ENCODE measurements around the gene CAMK2G.
"Not testable (repeated sequence)": the region's sequence is repeated elsewhere in the genome, so short reads cannot be mapped to it uniquely, and the experiment has no call there.

CAMK2G gene

GRCh38 chr10:73902351-73902750 is 28.0 kb upstream of the CAMK2G start:
- DNase-seq (ENCODE audit: low spot score), result no peak

GRCh38 chr10:73901261-73901660 is 26.9 kb upstream of the CAMK2G start:
- no peak for DNase-seq (ENCODE audit: low spot score)

DNA sequence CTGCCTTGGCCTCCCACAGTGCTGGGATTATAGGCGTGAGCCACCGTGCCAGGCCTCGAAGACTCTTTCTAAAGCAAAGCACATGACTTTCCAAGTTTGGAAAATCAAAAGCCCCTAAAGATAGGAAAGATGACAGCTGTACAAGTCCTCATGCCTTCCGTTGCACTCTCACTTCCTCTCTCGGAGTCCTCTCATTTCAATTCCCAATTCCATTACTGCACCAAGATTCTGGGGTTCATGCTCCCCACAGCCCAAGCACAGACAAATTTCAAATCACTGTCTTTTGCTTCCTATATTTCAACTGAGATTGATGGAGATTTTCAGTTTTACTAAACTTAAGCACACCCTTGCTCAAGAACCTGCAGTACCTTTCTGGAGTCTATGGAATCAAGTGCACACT is 25.7 kb upstream of the CAMK2G start:
- no peak for DNase-seq (ENCODE audit: low spot score)

DNA sequence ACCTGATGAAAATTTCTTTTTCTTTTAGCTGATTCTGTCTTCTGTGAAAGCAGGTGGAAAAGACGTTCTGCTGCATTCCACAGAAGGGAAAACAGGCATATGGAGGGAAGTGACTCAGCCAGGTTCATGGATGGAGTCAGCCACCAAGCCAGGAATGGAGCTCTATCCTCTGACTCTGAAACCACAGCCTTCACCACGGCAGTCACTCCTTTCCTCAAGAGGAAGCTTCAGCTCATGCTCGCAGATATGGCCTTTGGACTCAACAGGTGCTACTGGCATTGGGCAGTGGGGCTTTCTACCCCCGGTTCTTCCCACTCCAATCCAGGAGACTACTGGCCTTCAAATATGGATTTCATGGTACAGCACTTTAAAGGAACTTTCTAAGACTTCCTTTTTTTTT is 25.1 kb upstream of the CAMK2G start:
- no peak for DNase-seq (ENCODE audit: low spot score)

DNA sequence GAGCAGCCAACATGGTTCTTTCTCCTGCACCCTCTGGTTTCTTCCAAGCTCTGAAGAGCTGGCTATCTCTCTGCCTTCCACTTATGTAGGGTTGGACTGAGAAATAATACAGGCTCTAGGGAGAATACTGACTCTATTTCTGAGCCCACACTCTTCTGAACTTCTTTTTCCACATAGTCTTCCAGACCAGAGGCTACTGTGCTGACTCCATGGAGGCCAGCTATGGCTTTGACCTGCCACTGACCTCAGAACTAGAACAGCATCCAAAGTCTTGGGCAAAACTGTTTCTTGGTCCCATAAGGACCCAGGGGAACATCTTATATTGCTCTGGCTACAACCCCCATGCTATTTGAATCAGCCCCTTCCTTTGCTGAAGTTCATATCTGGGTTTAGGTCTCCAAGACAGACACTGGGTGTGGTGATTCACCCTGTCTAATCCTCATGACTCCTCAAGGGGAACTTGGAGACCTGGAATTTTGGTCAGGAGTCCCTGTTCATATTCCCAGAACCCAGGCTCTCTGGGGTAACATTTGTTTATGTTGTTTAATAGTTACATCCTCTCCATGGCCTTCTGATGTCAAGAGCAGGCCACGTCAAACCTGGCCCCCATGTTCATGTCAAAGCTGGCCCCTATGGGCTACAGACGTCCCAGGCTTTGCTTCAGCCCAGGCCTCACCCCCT is 24.5 kb upstream of the CAMK2G start:
- DNase-seq (ENCODE audit: low spot score), result no peak

GRCh38 chr10:73897693-73898092 is 23.3 kb upstream of the CAMK2G start:
- DNase-seq (ENCODE audit: low spot score), result no peak

GRCh38 chr10:73895381-73895780 is 21.0 kb upstream of the CAMK2G start:
- not testable (repeated sequence) for DNase-seq (ENCODE audit: low spot score)

DNA sequence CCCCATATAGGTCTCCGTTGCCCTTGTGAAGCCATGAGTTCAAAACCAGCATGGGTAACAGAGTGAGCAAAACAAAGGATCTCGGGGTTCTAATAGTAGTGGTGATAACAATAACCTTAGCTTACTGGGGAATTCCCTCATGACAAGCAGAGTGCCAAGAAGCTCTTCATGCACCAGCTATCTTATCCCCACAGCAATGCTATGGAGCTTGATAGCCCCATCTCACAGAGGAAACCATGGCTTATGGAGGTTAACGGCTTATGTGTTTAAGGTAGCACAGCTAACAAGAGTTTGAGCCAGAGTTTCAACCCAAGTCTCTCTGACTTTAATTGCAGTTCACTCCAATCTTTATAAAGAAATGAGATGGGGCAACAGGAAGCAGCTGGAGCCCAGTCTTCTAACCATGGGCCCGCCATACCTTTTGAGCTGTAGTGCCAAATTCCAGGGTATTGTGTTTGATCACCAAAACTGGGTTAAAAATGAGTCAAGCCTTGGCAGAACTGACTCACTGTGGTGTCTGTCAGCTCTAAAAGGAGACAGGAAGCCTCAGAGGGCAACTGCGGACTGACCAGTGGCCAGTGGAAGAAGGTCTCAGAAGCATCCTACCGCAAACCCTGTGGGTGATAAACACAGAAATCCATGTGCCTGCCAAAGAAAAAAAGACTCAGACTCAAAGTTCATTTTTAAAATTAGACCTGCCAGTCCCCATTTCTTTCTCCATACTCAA is 20.1 kb upstream of the CAMK2G start:
- DNase-seq (ENCODE audit: low spot score), result no peak

DNA sequence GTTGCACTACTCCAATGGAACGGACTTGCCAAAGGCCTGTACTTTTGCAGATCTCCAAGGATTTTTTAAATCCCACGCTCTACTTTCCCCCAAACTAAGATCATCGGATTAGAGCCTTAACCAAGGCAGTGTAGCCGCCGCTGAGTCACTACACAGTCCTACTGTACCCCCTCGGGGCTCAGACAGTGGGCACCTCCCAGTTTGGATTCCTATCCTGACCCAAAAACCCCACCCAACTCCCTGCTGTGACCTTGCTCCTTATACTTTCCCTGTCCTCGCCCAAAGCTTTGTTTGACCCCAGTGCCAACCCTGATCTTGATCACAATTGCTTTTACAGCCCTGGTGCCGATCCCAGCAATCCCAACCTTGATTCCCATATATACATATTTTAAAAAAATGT is 19.1 kb upstream of the CAMK2G start:
- DNase-seq (ENCODE audit: low spot score), result no peak

GRCh38 chr10:73892310-73893030 is 18.1 kb upstream of the CAMK2G start:
- DNase-seq (ENCODE audit: low spot score), result no peak

DNA sequence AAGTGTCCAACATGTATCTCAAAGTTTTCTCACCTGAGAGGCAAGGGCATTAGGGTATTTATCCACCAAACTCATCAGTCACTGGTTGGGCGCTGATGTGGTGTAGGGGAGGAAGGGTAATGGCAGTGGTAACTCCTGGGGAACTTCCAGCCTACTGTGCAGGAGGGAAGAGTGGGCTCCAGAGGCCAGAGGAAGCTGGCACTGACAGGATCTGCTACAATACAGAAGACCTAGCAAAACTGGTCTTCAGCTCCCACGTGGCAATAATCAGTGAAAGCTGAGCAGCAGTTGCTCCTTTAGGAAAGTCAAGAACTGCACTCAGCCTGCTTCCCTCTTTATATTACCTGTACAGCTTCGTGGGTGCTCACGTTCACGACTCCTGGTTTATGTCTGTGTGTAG is 17.2 kb upstream of the CAMK2G start:
- no peak for DNase-seq (ENCODE audit: low spot score)

GRCh38 chr10:73890830-73891229 is 16.5 kb upstream of the CAMK2G start:
- DNase-seq (ENCODE audit: low spot score), result not testable (repeated sequence)

DNA sequence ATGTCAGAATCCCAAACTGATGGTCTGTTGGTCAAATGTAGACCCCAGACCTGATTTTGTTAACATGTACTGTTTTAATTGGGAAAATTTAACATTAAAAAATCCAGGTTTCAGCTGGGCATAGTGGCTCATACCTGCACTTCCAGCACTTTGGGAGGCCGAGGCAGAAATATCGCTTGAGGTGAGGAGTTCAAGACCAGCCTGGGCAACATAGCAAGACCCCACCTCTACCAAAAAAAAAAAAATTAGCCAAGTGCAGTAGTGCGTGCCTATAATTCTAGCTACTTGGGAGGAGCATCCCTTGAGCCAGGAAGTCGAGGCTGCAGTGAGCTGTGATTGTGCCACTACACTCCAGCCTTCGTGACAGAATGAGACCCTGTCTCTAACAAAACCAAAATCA is 15.9 kb upstream of the CAMK2G start:
- DNase-seq (ENCODE audit: low spot score), result no peak

DNA sequence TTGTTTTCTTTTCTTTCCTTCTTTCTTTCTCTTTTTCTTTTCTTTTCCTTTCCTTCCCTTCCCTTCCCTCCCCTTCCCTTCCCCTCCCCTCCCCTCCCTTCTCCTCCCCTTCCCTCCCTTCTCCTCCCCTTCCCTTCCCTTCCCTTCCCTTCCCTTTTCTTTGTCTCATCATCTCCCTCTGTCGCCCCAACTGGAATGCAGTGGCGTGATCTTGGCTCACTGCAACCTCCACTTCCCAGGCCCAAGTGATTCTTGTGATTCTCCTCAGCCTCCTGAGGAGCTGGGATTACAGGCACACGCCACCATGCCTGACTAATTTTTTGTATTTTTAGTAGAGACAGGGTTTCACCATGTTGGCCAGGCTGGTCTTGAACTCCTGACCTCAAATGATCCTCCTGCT is 15.1 kb upstream of the CAMK2G start:
- not testable (repeated sequence) for DNase-seq (ENCODE audit: low spot score)

DNA sequence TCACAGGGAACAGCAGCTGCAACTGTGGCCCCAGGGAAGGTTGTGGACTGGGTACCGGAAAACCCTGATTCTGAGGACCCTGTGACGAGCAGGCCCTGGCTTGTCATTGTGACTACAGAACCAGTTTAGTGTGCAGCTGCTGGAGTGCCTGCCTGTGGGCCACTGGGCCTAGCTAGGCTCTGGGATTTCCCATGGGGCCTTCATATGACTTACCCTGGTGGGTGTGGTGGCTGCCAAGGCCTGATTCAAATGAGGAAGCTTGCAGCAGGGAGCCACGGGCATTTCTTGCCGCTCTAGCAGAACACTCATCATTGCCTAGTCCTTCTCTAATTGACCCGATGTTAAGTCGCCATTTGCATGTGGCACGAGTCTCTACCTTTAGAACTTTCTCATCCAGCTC is 14.7 kb upstream of the CAMK2G start:
- peak; percentile 47 for DNase-seq (ENCODE audit: low spot score)

DNA sequence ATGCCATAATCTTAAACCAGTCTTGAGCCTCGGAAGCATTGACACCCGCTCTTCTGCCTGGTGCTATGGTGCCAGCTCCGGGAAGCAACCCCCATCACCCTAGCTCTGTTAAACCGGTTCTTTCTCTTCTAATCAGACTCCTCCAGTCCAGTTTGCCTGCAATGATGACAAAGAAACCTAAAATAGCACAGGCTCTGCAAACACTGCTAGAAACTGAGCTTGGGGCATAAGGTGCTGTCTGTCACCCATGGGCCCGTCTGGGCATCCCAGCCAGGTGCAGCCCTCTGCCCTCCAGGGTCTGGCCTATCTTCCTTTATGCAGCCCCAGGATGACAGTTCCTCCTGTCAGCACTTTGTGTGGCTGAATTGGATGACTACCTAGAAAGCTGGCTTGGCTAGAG is 14.2 kb upstream of the CAMK2G start:
- no peak for DNase-seq (ENCODE audit: low spot score)

DNA sequence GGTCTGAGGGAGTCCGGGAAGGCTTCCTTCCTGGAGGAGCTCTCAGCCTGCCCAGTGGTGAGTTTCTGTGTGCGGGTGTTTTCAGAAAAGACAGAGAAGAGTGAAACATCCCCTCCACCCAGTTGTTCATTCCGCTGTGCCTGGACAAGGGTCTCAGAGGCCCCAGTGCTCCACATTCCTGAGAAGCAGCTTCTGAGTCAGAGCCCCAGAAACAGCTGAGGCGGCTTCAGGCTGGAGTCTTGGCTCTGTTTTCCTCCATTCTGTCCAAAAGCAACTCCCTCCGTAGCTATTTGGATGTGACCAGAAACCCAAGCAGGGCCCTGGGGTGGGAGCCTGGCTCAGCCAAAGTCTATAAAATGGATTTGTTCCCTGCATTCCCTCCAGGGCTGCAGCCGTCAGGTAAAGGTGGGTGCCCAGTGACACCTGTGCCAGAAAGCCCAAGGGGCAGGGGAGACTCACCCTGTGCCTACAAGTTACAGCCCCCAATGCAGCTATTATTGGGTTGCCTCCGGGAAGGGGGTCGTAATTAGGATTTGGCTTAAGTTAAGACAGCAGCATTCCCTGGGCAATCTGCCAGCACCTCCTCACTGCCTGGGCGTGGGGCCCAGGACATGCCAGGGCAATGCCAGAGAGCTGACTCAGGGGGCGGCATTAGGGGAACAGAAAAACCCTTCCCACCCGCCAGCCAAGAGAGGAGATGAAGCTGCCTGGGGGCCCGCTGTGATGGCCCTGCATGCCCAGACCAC is 13.1 kb upstream of the CAMK2G start:
- peak; percentile 57 for DNase-seq (ENCODE audit: low spot score)

DNA sequence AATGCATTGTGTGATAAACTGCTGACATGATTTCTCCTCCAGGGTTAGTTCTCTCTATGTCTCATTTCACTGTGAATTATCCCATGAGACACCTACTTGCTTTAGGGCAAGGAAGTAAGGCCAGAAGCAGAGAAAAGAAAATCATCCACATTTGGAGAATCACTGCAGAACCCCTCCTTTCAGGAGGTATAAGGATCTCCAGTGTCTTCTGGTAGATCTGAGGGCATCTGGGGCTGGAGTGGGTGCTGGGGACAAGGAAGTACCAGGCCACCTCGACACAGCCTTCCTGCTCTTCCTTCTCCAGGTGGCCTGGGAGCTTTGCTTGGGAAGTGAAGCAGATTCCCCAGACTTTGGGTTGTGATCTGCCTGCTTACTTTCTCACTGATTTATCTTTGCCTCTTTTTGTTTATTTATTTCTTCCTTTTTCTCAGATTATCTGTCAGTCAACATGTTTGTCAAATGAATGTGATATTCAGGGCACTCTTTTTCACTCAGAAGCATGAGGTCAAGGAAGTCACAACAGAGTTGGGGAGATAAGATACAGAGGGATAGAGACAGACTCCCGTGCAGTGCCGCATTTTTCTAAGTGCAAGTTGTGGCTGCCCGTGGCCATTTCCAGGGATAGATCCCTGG is 12.4 kb upstream of the CAMK2G start:
- DNase-seq (ENCODE audit: low spot score), result no peak

DNA sequence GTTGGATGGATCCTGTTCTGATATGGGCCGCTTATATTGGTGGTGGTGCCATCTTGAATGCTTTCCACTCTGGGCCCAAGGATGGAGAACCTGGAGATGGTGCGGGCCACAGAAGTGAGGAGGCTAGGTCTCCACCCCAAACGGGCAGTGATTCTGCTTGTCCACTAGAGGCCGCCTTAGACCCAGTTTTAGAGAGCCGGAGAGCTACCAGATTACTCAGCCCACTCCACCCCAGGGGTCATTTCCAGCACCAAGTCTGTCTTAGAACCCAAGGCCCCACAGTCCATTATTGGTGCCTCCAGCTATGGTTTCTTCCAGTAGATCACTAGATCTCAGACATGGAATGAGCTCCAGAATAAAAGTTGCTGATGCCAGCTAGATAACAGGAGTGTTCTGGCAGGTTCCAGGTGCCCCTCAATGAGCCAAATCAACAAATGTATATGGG is 11.8 kb upstream of the CAMK2G start:
- DNase-seq (ENCODE audit: low spot score), result peak; percentile 66

DNA sequence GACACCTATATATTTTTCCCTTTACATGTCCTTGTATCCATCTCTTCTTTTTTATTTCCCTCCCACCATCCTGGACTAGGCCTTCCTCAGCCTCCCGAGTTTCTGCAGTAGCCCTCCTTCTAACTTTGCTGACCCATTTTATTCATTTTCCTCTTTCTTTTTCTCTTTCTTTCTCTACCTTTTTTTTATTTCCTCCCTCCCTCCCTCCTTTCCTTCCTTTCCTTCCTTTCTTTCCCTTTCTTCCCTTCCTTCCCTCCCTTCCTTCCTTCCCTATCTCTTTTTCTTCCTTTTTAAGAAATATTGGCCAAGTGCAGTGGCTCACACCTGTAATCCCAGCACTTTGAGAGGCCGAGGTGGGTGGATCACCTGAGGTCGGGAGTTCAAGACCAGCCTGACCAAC is 9.7 kb upstream of the CAMK2G start:
- DNase-seq (ENCODE audit: low spot score), result no peak

DNA sequence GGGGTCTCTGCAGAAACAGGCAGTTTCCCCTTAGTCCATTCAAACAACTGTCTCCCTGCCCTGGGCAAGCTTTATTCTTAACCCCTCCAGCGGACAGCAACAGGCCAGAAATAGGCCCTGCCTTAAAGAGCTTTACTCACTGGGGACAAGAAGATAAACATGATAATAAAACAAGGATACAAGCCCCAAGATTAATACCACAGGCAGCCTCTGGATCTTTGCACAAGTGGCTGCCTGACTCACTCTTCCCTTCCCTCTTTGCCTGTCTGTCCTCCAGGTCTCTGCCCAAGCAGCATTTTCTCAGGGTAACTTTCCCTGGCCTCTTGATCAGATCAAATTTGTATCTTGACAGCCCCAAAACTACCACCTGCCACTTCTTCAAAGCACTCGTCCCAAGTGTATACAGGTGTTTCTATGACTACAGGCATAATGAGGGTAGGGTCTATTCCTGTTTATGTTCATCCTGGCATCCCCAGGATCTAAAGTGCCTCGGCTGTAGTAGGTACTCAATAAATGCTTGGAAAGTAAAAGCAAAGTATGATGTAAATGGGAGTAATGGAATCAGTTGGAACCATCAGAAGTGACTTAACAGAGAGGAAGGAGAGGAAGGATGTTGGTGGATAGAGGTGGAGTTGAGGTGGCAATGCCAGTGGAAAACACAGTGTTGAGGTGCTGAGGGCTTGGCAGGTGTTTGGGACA is 7.0 kb upstream of the CAMK2G start:
- no peak for DNase-seq (ENCODE audit: low spot score)

All from globus pallidus (tissue), 1 donor.